ENCODE results near the gene LCE6A.

DNA sequence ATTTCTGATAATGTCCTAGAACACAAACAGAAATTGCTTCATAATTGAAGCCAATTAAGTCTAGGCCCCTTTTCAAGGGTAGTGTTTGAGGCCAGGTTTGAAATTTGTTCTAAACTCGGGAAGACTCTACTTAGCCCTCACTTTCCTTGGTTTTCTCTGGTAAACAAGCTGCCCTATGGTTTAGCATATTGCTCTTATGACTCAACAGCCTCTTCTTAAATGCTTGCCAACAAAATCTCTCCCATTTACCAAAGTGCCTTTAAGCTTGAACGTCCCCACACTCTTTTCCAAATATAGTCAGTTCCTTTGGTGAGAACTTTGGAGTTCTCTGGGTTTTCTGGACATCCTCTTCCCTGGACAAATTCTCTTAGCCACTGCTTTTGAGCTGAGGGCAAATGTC lies 5.8 kb upstream of the LCE6A start:
- TF ChIP-seq, protein P1, sequence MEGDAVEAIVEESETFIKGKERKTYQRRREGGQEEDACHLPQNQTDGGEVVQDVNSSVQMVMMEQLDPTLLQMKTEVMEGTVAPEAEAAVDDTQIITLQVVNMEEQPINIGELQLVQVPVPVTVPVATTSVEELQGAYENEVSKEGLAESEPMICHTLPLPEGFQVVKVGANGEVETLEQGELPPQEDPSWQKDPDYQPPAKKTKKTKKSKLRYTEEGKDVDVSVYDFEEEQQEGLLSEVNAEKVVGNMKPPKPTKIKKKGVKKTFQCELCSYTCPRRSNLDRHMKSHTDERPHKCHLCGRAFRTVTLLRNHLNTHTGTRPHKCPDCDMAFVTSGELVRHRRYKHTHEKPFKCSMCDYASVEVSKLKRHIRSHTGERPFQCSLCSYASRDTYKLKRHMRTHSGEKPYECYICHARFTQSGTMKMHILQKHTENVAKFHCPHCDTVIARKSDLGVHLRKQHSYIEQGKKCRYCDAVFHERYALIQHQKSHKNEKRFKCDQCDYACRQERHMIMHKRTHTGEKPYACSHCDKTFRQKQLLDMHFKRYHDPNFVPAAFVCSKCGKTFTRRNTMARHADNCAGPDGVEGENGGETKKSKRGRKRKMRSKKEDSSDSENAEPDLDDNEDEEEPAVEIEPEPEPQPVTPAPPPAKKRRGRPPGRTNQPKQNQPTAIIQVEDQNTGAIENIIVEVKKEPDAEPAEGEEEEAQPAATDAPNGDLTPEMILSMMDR (IDR thresholded peaks at IDR 0.05): no peak
- no peak for TF ChIP-seq POLR2A (IDR thresholded peaks at IDR 0.05)

All from testis (tissue), 2 donors.